Hepatocyte (in vitro differentiated cells): ENCODE measurements around the gene PRXL2B. TPM values are rescaled to one million over a fixed set of nuclear protein-coding genes. Genes with fewer than 3 reads are reported as not detected.

Source experiments
- DNase-seq: peaks from one replicate; pipeline ENCODE4 v3.0.0-alpha.2; 2016; ENCODE audit warnings: low spot score
- H2AFZ ChIP-seq: fragments of 200-600 bp; sonication (generic); 2 replicates; pipeline ENCODE4 v1.6.0; 2016; ENCODE audit warnings: antibody characterized with exemption, mild to moderate bottlenecking
- H3K27ac ChIP-seq: fragments of 200-600 bp; sonication (generic); 2 replicates; pipeline ENCODE4 v1.5.1; 2016; ENCODE audit warnings: mild to moderate bottlenecking
- H3K27me3 ChIP-seq: fragments of 200-600 bp; sonication (generic); 2 replicates; pipeline ENCODE4 v1.6.1; 2016
- H3K36me3 ChIP-seq: fragments of 200-600 bp; sonication (generic); replicated peaks from 2 replicates; pipeline ENCODE4 v1.5.1; 2016; ENCODE audit warnings: low read depth; ENCODE audit not compliant: insufficient read depth
- H3K4me1 ChIP-seq: fragments of 200-600 bp; sonication (generic); 2 replicates; pipeline ENCODE4 v1.5.1; 2016; ENCODE audit warnings: mild to moderate bottlenecking, moderate library complexity; ENCODE audit not compliant: insufficient read depth
- H3K4me2 ChIP-seq: fragments of 200-600 bp; sonication (generic); 2 replicates; pipeline ENCODE4 v1.6.0; 2016
- H3K4me3 ChIP-seq: fragments of 200-600 bp; sonication (generic); 2 replicates; pipeline ENCODE4 v1.5.1; 2016; ENCODE audit warnings: mild to moderate bottlenecking
- H3K79me2 ChIP-seq: fragments of 200-600 bp; sonication (generic); 2 replicates; pipeline ENCODE4 v1.6.0; 2017; ENCODE audit warnings: mild to moderate bottlenecking
- H3K9me2 ChIP-seq: fragments of 200-600 bp; sonication (generic); replicated peaks from 2 replicates; pipeline ENCODE4 v1.6.0; 2017; ENCODE audit warnings: mild to moderate bottlenecking; ENCODE audit not compliant: insufficient read depth
- H3K9me3 ChIP-seq: fragments of 200-600 bp; sonication (generic); 2 replicates; pipeline ENCODE4 v1.5.1; 2016; ENCODE audit warnings: low read depth, mild to moderate bottlenecking
- H4K20me1 ChIP-seq: fragments of 200-600 bp; sonication (generic); 2 replicates; pipeline ENCODE4 v1.6.0; 2016; ENCODE audit warnings: mild to moderate bottlenecking; ENCODE audit not compliant: insufficient read depth, poor library complexity, severe bottlenecking
- CTCF ChIP-seq: fragments of 200-600 bp; sonication (generic); IDR thresholded peaks from 2 replicates; pipeline ENCODE4 v1.5.1; 2016; ENCODE audit warnings: antibody characterized with exemption, mild to moderate bottlenecking; ENCODE audit not compliant: poor library complexity
- EZH2 ChIP-seq: fragments of 200-600 bp; sonication (generic); IDR thresholded peaks from 2 replicates; pipeline ENCODE4 v1.6.1; 2016; ENCODE audit warnings: antibody characterized with exemption, mild to moderate bottlenecking, borderline replicate concordance
- EZH2phosphoT487 ChIP-seq: fragments of 200-600 bp; sonication (generic); IDR thresholded peaks from one replicate; pipeline ENCODE4 v1.6.1; 2018; ENCODE audit warnings: antibody characterized with exemption, mild to moderate bottlenecking, low read depth, moderate library complexity; ENCODE audit not compliant: unreplicated experiment, severe bottlenecking
- WGBS: methylation state at CpG from one replicate; pipeline ENCODE4 v1.1.6; 2016; ENCODE audit warnings: low lambda C conversion rate; ENCODE audit errors: missing lambda C conversion rate; 5-methylcytosine and 5-hydroxymethylcytosine counted together
- polyA plus RNA-seq: library from polyadenylated mRNA; unstranded; fragments of >200 nt; fragmentation: Nextera tagmentation; extraction: Ambion mirVana; gene quantifications from 2 replicates; pipeline ENCODE4 v1.2.1, GENCODE V29; 2016
- total RNA-seq: library from RNA; depleted of rRNA; stranded (reverse); fragments of >200 nt; gene quantifications from 2 replicates; pipeline ENCODE4 v1.2.3, GENCODE V29; 2014

PRXL2B gene
- total and polyA plus RNA-seq, 2 experiments from 2014 or later, result 36.7 to 41.4 TPM

- Histone ChIP-seq H3K4me2 (no peak overlapping the region), H3K9me2 (no peaks in the 10 kb centered on the region), H4K20me1 (no peaks in the 10 kb centered on the region), H3K4me3 (no peak overlapping the region), H3K27me3 (no peaks in the 10 kb centered on the region), H3K36me3 (no peaks in the 10 kb centered on the region), H3K9me3 (no peaks in the 10 kb centered on the region), H3K79me2 (no peaks in the 10 kb centered on the region), H2AFZ (no peak overlapping the region), H3K27ac (no peak overlapping the region), H3K4me1 (peaks cover 24% of the 10 kb centered on the region)
- peak; percentile 44 for DNase-seq
- WGBS, result 91% methylated on average over 23 of the region's 25 CpGs
- TF ChIP-seq EZH2phosphoT487, result no peak
- TF ChIP-seq CTCF, result no peak
- no peak for TF ChIP-seq EZH2
These were observed 44.8 kb upstream of the PRXL2B start for GRCh38 chr1:2541619-2542245.

- no peaks in the 10 kb centered on the region for H3K9me3 ChIP-seq
- WGBS, result 84% methylated on average over 9 of the region's 11 CpGs
- TF ChIP-seq EZH2phosphoT487, result no peak
- TF ChIP-seq EZH2, result no peak
- TF ChIP-seq CTCF, result no peak
- no peak overlapping the region for H3K4me2 ChIP-seq
- H3K36me3 ChIP-seq, result no peaks in the 10 kb centered on the region
- H3K27me3 ChIP-seq, result no peaks in the 10 kb centered on the region
- DNase-seq, result no peak
- H3K9me2 ChIP-seq, result no peaks in the 10 kb centered on the region
- H3K4me1 ChIP-seq, result peaks cover 26% of the 10 kb centered on the region
- H3K4me3 ChIP-seq, result no peak overlapping the region
- H2AFZ ChIP-seq, result no peak overlapping the region
- no peaks in the 10 kb centered on the region for H3K79me2 ChIP-seq
- H3K27ac ChIP-seq, result no peak overlapping the region
- no peaks in the 10 kb centered on the region for H4K20me1 ChIP-seq
These were observed 44.2 kb upstream of the PRXL2B start for GRCh38 chr1:2542246-2542915.

GRCh38 chr1:2543543-2544092, 43.0 kb upstream of the PRXL2B start:
- Histone ChIP-seq H3K79me2 (no peaks in the 10 kb centered on the region), H2AFZ (no peak overlapping the region), H3K36me3 (no peaks in the 10 kb centered on the region), H3K4me2 (no peak overlapping the region), H3K9me2 (no peaks in the 10 kb centered on the region), H4K20me1 (no peaks in the 10 kb centered on the region), H3K9me3 (no peaks in the 10 kb centered on the region), H3K27ac (no peak overlapping the region), H3K4me1 (peaks cover 31% of the 10 kb centered on the region), H3K4me3 (no peak overlapping the region), H3K27me3 (no peaks in the 10 kb centered on the region)
- 46% methylated on average over 24 of the region's 26 CpGs for whole genome bisulfite sequencing
- DNase-seq, result peak; percentile 42
- TF ChIP-seq EZH2, result no peak
- no peak for TF ChIP-seq EZH2phosphoT487
- TF ChIP-seq CTCF, result no peak
